ENCODE measurements around the gene PRKCA.
"Not testable (repeated sequence)": the region's sequence is repeated elsewhere in the genome, so short reads cannot be mapped to it uniquely, and the experiment has no call there.

The PRKCA gene

GRCh38 chr17:66437476-66438026, 135.1 kb downstream of the PRKCA start:
- no peak for DNase-seq (ENCODE audit: low read depth in 2 of 2)

- DNase-seq (ENCODE audit: low read depth in 2 of 2): no peak
These were observed 135.7 kb downstream of the PRKCA start for GRCh38 chr17:66438101-66438500.

- DNase-seq (ENCODE audit: low read depth in 2 of 2): no peak
These were observed 138.8 kb downstream of the PRKCA start for GRCh38 chr17:66441101-66441661.

- DNase-seq (ENCODE audit: low read depth in 2 of 2): no peak
These were observed 140.8 kb downstream of the PRKCA start for GRCh38 chr17:66443166-66443565.

- DNase-seq (ENCODE audit: low read depth in 2 of 2): no peak
These were observed 141.2 kb downstream of the PRKCA start for GRCh38 chr17:66443606-66444005.

GRCh38 chr17:66444031-66444430, 141.6 kb downstream of the PRKCA start:
- no peak for DNase-seq (ENCODE audit: low read depth in 2 of 2)

GRCh38 chr17:66445229-66445628, 142.8 kb downstream of the PRKCA start:
- no peak for DNase-seq (ENCODE audit: low read depth in 2 of 2)

- no peak for DNase-seq (ENCODE audit: low read depth in 2 of 2)
These were observed 144.0 kb downstream of the PRKCA start for GRCh38 chr17:66446419-66446818.

GRCh38 chr17:66447159-66447558, 144.7 kb downstream of the PRKCA start:
- DNase-seq (ENCODE audit: low read depth in 2 of 2): no peak

- DNase-seq (ENCODE audit: low read depth in 2 of 2): no peak
These were observed 145.7 kb downstream of the PRKCA start for GRCh38 chr17:66448026-66448639.

GRCh38 chr17:66449418-66449977, 147.1 kb downstream of the PRKCA start:
- DNase-seq (ENCODE audit: low read depth in 2 of 2): no peak

GRCh38 chr17:66450008-66450851, 147.8 kb downstream of the PRKCA start:
- no peak for DNase-seq (ENCODE audit: low read depth in 2 of 2)

- DNase-seq (ENCODE audit: low read depth in 2 of 2): no peak
These were observed 148.4 kb downstream of the PRKCA start for GRCh38 chr17:66450852-66451158.

GRCh38 chr17:66451188-66452149, 149.1 kb downstream of the PRKCA start:
- DNase-seq (ENCODE audit: low read depth in 2 of 2): no peak

GRCh38 chr17:66455060-66455459, 152.6 kb downstream of the PRKCA start:
- DNase-seq (ENCODE audit: low read depth in 2 of 2): no peak

- DNase-seq (ENCODE audit: low read depth in 2 of 2): not testable (repeated sequence)
These were observed 155.1 kb downstream of the PRKCA start for GRCh38 chr17:66457499-66457898.

GRCh38 chr17:66458782-66459181, 156.4 kb downstream of the PRKCA start:
- no peak for DNase-seq (ENCODE audit: low read depth in 2 of 2)

- DNase-seq (ENCODE audit: low read depth in 2 of 2): no peak
These were observed 157.4 kb downstream of the PRKCA start for GRCh38 chr17:66459811-66460270.

- no peak for DNase-seq (ENCODE audit: low read depth in 2 of 2)
These were observed 158.1 kb downstream of the PRKCA start for GRCh38 chr17:66460558-66460957.

GRCh38 chr17:66461343-66461995, 159.1 kb downstream of the PRKCA start:
- DNase-seq (ENCODE audit: low read depth in 2 of 2): no peak

- DNase-seq (ENCODE audit: low read depth in 2 of 2): no peak
These were observed 159.6 kb downstream of the PRKCA start for GRCh38 chr17:66462010-66462409.

Data from activated CD4-positive, alpha-beta T cell treated with anti-CD3 and anti-CD28 coated beads for 24 hours (primary cell).